Measurements from ENCODE around the gene PDF.

DNA sequence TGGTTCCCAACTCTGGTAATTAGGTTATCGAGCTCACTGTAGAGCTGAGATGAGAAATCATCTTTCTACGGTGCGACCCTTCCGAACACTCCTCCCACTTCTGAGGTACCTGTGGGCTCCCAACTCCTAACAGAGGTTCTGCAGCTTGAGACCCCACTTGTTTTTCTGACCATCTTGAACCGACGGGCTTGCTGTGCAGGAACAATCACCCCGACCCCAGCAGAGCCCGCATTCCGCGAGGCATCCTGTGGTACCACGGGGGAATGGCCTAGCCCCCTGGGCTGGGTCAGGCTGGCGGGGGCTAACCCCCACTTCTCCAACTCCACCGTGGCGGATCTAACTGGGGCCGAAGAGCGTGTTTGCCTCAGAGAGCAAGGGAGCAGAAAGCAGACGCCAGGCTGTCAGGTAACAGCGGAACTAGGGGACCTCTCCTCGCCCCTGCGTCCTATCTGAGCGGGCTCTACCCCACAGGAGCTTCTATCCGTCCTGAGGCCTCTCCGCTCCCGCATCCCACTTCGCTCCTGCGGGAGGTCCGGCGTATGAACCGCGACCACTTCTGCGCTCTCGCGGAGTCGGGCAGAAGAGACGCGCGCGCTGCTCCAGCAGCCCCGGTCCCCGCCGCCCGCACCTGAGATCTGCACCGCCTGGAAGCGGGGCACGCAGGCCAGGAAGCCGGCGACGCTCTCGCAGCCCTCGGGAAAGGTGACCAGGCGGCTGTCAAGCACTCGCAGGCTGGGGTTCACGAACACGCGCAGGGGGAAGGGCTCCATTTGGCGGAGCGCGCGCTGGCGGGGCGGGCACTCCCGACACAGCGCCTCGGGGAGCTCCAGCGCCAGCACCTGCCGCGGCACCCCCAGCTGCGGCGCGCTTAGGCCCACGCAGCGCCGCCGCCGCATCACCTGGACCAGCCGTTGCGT is 761 bp downstream of the PDF start:
- TF ChIP-seq POLR2A (IDR thresholded peaks at IDR 0.05), result no peak
- TF ChIP-seq, protein P1, sequence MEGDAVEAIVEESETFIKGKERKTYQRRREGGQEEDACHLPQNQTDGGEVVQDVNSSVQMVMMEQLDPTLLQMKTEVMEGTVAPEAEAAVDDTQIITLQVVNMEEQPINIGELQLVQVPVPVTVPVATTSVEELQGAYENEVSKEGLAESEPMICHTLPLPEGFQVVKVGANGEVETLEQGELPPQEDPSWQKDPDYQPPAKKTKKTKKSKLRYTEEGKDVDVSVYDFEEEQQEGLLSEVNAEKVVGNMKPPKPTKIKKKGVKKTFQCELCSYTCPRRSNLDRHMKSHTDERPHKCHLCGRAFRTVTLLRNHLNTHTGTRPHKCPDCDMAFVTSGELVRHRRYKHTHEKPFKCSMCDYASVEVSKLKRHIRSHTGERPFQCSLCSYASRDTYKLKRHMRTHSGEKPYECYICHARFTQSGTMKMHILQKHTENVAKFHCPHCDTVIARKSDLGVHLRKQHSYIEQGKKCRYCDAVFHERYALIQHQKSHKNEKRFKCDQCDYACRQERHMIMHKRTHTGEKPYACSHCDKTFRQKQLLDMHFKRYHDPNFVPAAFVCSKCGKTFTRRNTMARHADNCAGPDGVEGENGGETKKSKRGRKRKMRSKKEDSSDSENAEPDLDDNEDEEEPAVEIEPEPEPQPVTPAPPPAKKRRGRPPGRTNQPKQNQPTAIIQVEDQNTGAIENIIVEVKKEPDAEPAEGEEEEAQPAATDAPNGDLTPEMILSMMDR (IDR thresholded peaks at IDR 0.05), result no peak

Data from Peyer's patch (tissue), 4 donors.